Ramos (cell line): ENCODE measurements around the gene NEK4.

Source experiments
- in situ Hi-C: fragments of 300-500 bp; cut with MboI; formaldehyde crosslinking; loops from one replicate; pipeline ENCODE4 v1.14.3; 2022; ENCODE audit warnings: low sequenced_read_pairs; ENCODE audit not compliant: unreplicated experiment

The NEK4 gene

GRCh38 chr3:52743152-52743551, 27.6 kb downstream of the NEK4 start:
- in situ Hi-C loops, result loop anchor here (25.0 kb wide), 1 partner anchor 319 kb away; no protein-coding TSS in a partner anchor

- in situ Hi-C loops, result loop anchor here (25.0 kb wide), 1 partner anchor 320 kb away; no protein-coding TSS in a partner anchor
Measured at GRCh38 chr3:52742418-52743041, 28.2 kb downstream of the NEK4 start.

DNA sequence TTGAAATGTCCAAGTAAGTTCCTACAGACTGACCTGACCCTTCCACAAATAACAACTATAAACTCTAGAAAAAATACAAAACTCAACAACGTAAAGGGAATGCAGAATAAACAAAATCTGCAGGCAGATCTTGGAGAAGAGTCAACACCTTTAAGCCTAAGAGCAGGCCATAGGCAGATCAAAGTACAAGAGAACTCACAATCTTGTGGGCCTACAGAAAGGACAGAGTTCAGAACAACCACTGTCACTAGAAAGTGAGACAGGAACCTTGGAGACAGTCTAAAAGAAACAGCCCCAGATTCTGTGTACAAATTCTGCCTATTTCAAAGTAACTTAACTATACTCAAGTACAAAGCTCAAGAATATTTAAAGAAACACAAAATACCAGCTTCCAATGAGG, 31.0 kb downstream of the NEK4 start:
- in situ Hi-C loops, result loop anchor here (25.0 kb wide), 1 partner anchor 323 kb away; no protein-coding TSS in a partner anchor

DNA sequence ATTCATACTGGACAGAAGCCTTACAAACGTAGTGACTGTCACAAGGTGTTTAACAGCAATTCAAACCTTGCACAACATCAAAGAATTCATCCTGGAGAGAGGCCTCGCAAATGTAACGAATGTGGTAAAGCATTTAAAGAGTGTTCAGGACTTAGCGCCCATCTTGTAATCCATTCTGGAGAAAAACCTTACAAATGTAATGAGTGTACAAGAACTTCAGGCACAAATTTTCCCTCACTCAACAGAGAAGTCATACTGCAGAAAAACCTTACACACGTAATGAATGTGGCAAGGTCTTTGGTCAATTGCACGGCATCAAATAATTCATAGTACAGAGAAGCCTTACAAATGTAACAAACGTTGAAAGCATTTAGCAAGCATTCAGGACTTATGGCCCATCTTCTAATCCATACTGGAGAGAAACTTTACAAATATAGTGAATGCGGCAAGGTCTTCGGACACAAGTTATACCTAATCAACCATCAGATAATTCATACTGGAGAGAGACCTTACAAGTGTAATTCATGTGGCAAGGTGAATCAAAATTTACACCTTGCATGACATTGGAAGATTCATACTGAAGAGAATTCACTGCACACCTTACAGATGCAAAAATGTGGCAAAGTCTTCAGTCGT, 37.4 kb downstream of the NEK4 start:
- in situ Hi-C loops, result loop anchor here (25.0 kb wide), 1 partner anchor 329 kb away; no protein-coding TSS in a partner anchor

- in situ Hi-C loops, result loop anchor here (25.0 kb wide), 1 partner anchor 331 kb away; no protein-coding TSS in a partner anchor
Measured at GRCh38 chr3:52731590-52731989, 39.1 kb downstream of the NEK4 start.

DNA sequence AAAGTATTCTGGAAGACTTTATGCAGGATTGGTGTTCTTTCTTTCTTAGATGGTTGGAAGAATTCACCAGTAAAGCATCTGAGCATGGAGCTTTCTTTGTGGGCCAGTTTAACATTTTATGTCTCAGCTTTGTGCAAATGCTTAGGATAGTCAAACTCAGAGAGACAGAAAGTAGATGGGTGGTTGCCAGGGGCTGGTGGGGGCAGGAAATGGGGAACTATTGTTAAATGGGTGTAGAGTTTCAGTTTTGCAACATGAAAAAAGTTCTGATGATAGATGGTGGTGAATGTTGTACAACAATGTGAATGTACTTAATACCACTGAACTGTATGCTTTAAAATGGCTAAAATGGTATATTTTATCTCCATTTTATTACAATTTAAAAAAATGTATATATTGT, 40.1 kb downstream of the NEK4 start:
- in situ Hi-C loops, result loop anchor here (25.0 kb wide), 1 partner anchor 332 kb away; no protein-coding TSS in a partner anchor

DNA sequence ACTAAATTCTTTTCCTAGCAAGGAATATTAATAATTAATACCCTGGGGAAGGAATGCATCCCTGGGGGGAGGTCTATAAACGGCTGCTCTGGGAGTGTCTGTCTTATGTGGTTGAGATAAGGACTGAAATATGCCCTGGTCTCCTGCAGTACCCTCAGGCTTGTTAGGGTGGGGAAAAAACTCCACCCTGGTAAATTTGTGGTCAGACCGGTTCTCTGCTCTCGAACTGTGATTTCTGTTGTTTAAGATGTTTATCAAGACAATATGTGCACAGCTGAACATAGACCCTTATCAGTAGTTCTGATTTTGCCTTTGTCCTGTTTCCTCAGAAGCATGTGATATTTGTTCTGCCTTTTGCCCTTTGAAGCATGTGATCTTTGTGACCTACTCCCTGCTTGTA, 42.0 kb downstream of the NEK4 start:
- in situ Hi-C loops, result loop anchor here (25.0 kb wide), 1 partner anchor 334 kb away; no protein-coding TSS in a partner anchor

DNA sequence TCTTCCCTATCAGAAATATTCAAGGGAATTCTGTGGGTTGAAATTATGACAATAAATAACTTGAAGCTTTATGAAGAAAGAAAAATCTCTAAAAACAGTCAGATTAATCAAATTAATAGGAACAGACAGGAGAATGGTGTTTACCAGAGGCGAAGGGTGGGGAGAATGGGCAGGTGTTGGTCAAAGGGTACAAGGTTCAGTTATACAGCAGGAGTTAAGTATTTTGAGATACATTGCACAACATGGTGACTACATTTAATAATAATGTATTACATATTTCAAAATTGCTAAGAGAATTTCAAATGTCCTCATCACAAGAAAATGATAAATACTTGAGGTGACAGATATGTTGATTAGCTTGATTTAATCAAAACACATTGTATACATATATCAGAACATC, 46.2 kb downstream of the NEK4 start:
- in situ Hi-C loops, result no loop called here

GRCh38 chr3:52723935-52724334, 46.8 kb downstream of the NEK4 start:
- in situ Hi-C loops, result no loop called here

DNA sequence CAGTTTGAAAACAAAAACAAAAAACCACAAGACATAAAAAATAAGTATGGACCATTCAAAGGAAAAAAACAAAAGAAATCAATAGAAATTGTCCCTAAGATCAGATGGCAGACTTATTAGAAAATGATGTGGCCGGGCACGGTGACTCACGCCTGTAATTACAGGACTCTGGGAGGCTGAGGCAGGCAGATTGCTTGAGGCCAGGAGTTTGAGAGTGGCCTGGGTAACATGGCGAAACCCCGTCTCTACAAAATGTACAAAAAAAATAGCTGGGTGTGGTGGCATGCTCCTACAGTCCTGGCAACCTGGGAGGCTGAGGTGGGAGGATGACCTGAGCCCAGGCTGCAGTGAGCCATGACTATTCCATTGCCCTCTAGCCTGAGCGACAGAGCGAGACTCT, 48.2 kb downstream of the NEK4 start:
- in situ Hi-C loops, result no loop called here

DNA sequence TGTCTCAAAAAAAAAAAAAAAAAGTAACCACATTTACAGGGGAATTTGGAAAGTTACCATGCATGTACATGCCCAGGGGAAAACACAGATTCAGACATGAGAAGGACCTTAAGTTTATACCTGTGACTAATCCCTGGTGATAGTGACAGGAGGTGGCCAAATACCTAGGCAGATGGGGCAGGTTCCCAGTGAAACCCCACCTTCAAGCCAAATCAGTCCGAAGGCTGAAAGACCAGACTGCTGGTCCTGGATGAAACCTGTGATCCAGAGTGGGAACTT, 49.1 kb downstream of the NEK4 start:
- in situ Hi-C loops, result no loop called here

- in situ Hi-C loops, result no loop called here
Measured at GRCh38 chr3:52721002-52721729, 49.6 kb downstream of the NEK4 start.

GRCh38 chr3:52719618-52720017, 51.1 kb downstream of the NEK4 start:
- in situ Hi-C loops, result no loop called here

GRCh38 chr3:52715714-52716305, 54.9 kb downstream of the NEK4 start:
- in situ Hi-C loops, result no loop called here

DNA sequence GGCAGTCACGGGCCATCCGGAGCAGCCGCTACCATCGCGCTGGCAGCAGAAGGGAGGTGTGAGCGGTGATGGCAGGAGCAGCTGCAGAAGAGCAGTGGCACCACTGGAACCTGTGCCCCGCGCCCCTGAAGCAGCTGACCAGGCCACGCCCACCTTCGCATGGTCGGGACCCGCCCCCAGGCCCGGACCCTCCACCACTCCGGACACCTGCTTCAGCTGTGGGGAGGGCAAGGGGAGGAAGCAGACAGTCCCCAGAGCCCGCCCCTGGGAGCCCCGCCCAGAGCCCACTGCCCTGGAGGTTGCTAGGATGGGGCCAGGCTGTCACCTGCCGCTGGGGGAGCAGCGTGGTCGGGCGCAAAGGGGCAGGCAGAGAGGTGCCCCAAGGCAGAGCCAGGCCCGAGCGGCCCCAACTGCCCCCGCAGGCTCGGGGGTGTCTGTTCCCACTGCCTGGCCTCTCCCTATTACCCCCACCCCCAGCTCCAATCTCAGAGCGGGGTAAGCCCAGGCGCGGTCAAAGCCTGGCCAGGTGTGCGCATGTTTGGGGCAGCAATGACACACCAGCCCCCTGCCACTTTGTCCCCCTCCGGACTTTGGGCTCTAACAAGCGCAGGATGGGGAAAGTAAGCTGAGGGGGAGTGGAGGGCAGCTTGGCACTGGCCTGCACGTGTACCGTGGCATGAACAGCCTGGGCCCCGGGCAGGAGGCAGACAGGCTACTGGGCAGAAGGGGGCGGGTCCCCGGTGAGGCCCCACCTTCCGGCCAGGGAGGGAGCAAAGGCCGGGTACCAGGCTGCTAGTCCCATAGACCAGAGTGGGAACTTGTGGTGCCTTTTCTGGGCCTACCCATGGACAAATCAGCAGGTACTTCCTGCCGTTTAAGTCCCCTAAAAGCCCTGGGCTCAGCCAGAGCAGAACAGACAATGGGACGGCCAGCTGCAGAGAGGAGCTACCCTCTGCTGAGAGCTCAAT, 56.1 kb downstream of the NEK4 start:
- in situ Hi-C loops, result no loop called here

DNA sequence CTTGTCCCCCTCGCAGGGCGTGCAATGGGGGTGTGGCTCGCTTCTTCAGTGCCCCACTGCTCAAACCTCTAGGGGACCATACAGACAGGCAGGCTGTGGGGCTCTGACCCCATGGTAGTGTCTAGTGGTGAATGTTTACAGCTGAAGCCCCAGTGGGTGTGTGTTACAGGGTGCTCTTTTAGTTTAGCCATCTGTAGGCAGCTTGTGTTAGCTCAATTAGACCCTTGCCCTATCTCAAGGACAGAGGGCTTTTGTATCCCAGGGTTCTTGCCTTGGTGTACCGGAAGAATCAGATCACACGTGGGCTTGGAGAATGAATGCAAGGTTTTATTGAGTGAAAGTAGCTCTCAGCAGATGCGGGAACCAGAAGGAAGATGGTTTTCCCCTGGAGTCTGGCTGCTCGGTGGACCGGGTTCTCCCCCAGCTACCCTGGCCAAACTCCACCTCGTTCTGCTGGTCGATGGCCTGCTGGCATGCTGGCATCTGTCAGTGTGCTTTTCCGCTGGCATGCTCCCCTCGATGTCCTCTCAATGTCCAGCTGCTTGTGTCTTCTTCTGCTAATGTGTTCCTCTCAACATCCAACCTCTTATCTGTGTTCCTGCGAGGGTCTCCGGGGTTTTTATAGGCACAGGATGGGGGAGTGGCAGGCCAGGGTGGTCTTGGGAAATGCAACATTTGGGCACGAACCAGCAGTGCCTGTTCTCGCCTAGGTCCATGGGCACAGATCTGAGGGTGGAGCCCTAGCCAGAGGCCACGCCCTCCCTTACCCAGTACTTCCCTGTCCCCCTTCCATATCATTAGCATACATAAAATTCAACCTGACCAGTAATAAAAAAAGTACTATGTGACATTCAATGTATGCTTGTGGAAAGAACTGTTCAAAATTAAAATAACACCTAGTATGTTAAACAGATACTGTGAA, 58.2 kb downstream of the NEK4 start:
- in situ Hi-C loops, result no loop called here

- in situ Hi-C loops, result no loop called here
Measured at GRCh38 chr3:52710512-52710911, 60.2 kb downstream of the NEK4 start.

DNA sequence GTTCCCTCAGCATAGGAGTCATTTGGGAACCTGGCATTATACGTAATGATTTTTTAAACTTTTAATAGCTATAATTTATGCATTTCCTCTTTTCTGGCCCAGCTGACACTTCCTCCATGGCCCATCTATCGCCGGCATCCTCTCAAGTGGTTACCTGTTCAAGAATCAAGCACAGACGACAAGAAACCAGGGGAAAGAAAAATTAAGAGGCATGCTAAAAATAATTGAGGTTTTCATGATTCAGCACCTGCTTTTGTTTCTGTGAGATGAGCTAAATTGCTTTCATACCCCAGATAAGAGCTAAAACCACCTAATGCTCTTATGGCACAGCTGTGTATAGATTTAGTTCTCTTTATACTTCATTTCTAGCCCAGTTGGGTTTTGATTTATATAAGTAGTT, 63.2 kb downstream of the NEK4 start:
- in situ Hi-C loops, result no loop called here
